PC-3 (cell line): ENCODE data around the gene CD48. TPM values are rescaled to one million over a fixed set of nuclear protein-coding genes. Genes with fewer than 3 reads are reported as not detected.

ENCODE experiments used
- ATAC-seq: fragments of 200-7000 bp; cut with Tn5 transposase; 2 replicates; pipeline ENCODE4 v1.9.1; 2020; ENCODE audit warnings: mild to moderate bottlenecking, moderate library complexity
- BruUV-seq: library from RNA; stranded (reverse); fragments of 400-500 nt; replicated peaks from 2 replicates; lab custom pipeline; 2021; lab: Mats Ljungman, UMichigan
- CTCF ChIA-PET: fragments of 300-600 bp; sonication (Branson Sonifier 250); formaldehyde crosslinking; loops from one replicate; lab custom pipeline; 2022; ENCODE audit warnings: antibody characterized with exemption; lab: Charles Lee
- POLR2A ChIA-PET: fragments of 300-600 bp; sonication (Branson Sonifier 250); formaldehyde crosslinking; loops from one replicate; lab custom pipeline; 2022; ENCODE audit warnings: antibody characterized with exemption; ENCODE audit not compliant: unreplicated experiment; lab: Charles Lee
- DNase-seq: peaks from one replicate; pipeline ENCODE4 v3.0.0-alpha.2; 2015
- H2AFZ ChIP-seq: fragments of 300-600 bp; sonication (generic); 2 replicates; pipeline ENCODE4 v1.6.0; 2016; ENCODE audit warnings: antibody characterized with exemption, low read length
- H3F3A ChIP-seq: fragments of 300-600 bp; sonication (generic); one replicate; pipeline ENCODE4 v1.6.0; 2017; ENCODE audit warnings: antibody characterized with exemption, low read length, control low read depth, mild to moderate bottlenecking; ENCODE audit not compliant: unreplicated experiment
- H3K27ac ChIP-seq: fragments of 300-600 bp; sonication (generic); 2 replicates; pipeline ENCODE4 v1.5.1; 2016; ENCODE audit warnings: mild to moderate bottlenecking, low read length
- H3K27me3 ChIP-seq: fragments of 300-600 bp; sonication (generic); 2 replicates; pipeline ENCODE4 v1.6.1; 2016; ENCODE audit warnings: low read length, mixed read lengths
- H3K36me3 ChIP-seq: fragments of 300-600 bp; sonication (generic); 2 replicates; pipeline ENCODE4 v1.6.1; 2016; ENCODE audit warnings: low read depth, mixed run types, low read length, mixed read lengths
- H3K4me1 ChIP-seq: fragments of 300-600 bp; sonication (generic); 2 replicates; pipeline ENCODE4 v1.5.1; 2016; ENCODE audit warnings: low read length; ENCODE audit not compliant: insufficient read depth
- H3K4me2 ChIP-seq: fragments of 300-600 bp; sonication (generic); 2 replicates; pipeline ENCODE4 v1.6.0; 2016; ENCODE audit warnings: low read length
- H3K4me3 ChIP-seq: fragments of 300-600 bp; sonication (generic); 2 replicates; pipeline ENCODE4 v1.5.1; 2016; ENCODE audit warnings: mild to moderate bottlenecking, low read length, mixed read lengths
- H3K79me2 ChIP-seq: fragments of 300-600 bp; sonication (generic); 2 replicates; pipeline ENCODE4 v1.6.1; 2017; ENCODE audit warnings: low read length, mixed read lengths
- H3K9ac ChIP-seq: fragments of 300-600 bp; sonication (generic); 2 replicates; pipeline ENCODE4 v1.6.0; 2016; ENCODE audit warnings: mild to moderate bottlenecking, low read length
- H3K9me2 ChIP-seq: fragments of 300-600 bp; sonication (generic); replicated peaks from 2 replicates; pipeline ENCODE4 v1.6.1; 2016; ENCODE audit warnings: mixed run types, low read length, mixed read lengths
- H3K9me3 ChIP-seq: fragments of 300-600 bp; sonication (generic); 2 replicates; pipeline ENCODE4 v1.6.1; 2016; ENCODE audit warnings: low read length, mixed read lengths
- H4K20me1 ChIP-seq: fragments of 300-600 bp; sonication (generic); 2 replicates; pipeline ENCODE4 v1.6.1; 2016; ENCODE audit warnings: low read length, mixed read lengths
- EZH2 ChIP-seq: fragments of 300-600 bp; sonication (generic); IDR thresholded peaks from one replicate; pipeline ENCODE4 v1.6.1; 2017; ENCODE audit warnings: antibody characterized with exemption, mild to moderate bottlenecking, low read length; ENCODE audit not compliant: unreplicated experiment
- EZH2phosphoT487 ChIP-seq: fragments of 300-600 bp; sonication (generic); IDR thresholded peaks from 2 replicates; pipeline ENCODE4 v1.6.1; 2018; ENCODE audit warnings: mild to moderate bottlenecking, antibody characterized with exemption, low read length, borderline replicate concordance
- intact Hi-C: fragments of 100-400 bp; cut with micrococcal nuclease; formaldehyde crosslinking; loops from 2 replicates; pipeline ENCODE4 v1.9.0; 2023
- total RNA-seq: library from RNA; depleted of rRNA; stranded (reverse); fragments of >200 nt; gene quantifications from 2 replicates; pipeline ENCODE4 v1.2.3, GENCODE V29; 2014
- TF ChIP-seq, protein P1 (sequence below): fragments of 300-600 bp; sonication (generic); conservative IDR thresholded peaks from 2 replicates; pipeline ENCODE4 v1.5.1; 2017; ENCODE audit warnings: antibody characterized with exemption, low read depth, mild to moderate bottlenecking, low read length

CD48 gene
- total RNA-seq, 1 experiment from 2014 or later = not detected

DNA sequence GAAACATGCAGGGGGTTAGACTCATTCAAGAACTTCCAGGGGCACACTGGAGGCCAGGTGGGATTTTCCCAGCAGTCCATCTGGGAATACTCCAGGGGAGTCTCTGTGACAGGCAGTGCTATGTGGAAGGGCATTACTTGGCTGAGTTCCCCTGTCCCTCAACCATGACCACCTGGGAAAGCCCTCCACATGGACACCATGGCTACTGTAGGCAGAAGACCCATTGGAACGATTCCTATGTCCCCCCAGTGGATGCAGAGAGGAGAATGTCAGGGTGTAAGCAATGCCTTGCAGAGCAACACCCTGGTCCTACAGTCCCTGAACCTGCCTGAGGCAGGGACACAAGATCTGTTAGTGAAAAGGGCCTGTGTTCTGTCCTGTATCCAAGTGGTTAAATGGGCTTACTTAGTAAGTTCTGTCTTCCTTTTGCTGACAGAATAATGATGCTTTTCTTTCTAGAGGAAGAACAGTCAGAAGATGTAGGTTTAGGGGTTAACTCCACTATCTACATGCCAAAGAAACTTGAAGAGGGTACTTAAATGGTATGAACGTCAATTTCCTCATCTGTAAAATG is 78.2 kb downstream of the CD48 start:
- ATAC-seq (no peak), DNase-seq (no peak)
- Histone ChIP-seq H3K9me2 (no peaks in the 10 kb centered on the region), H3F3A (no peaks in the 10 kb centered on the region), H2AFZ (no peak overlapping the region), H3K79me2 (no peaks in the 10 kb centered on the region), H3K9me3 (no peaks in the 10 kb centered on the region), H3K4me1 (no peaks in the 10 kb centered on the region), H4K20me1 (no peaks in the 10 kb centered on the region), H3K9ac (no peak overlapping the region), H3K27ac (no peak overlapping the region), H3K4me2 (no peak overlapping the region), H3K27me3 (peaks cover 96% of the 10 kb centered on the region), H3K4me3 (no peak overlapping the region), H3K36me3 (no peaks in the 10 kb centered on the region)
- no TSS peak for BruUV-seq
- intact Hi-C loops = no loop called here
- TF ChIP-seq EZH2phosphoT487 (no peak), EZH2 (no peak)
- TF ChIP-seq, protein P1, sequence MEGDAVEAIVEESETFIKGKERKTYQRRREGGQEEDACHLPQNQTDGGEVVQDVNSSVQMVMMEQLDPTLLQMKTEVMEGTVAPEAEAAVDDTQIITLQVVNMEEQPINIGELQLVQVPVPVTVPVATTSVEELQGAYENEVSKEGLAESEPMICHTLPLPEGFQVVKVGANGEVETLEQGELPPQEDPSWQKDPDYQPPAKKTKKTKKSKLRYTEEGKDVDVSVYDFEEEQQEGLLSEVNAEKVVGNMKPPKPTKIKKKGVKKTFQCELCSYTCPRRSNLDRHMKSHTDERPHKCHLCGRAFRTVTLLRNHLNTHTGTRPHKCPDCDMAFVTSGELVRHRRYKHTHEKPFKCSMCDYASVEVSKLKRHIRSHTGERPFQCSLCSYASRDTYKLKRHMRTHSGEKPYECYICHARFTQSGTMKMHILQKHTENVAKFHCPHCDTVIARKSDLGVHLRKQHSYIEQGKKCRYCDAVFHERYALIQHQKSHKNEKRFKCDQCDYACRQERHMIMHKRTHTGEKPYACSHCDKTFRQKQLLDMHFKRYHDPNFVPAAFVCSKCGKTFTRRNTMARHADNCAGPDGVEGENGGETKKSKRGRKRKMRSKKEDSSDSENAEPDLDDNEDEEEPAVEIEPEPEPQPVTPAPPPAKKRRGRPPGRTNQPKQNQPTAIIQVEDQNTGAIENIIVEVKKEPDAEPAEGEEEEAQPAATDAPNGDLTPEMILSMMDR = no peak
- POLR2A ChIA-PET = no interaction called here
- CTCF ChIA-PET = no interaction called here

DNA sequence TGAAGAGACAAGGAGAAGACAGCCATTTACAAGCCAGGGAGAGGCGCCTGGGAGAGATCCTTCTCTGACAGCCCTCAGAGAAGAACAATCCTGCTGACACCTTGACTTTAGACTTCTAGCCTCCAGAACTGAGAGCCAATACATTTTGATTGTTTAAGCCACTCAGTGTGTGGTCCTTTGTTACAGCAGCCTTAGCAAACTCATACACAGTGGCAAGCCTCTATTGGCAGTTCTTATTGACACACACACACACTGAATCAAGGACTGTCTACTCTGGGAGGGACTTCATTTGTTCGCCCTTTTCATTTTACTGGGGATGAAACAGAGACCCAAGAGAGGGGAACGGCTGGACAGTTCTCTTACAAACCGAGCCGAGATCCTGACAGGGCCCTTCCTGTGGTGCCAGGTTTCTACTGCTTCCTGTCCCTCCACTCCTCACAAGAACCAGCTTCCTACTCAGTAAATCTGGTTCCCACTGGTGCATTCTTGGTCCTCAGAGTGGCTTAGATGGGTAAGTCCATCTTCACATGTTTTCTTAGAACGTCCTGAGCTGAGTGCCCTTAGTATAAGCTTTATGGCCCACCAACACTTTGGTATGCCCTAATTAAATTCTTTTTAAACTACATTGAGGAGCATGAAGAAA is 79.5 kb downstream of the CD48 start:
- ChIA-PET CTCF (no interaction called here), POLR2A (no interaction called here)
- no peaks in the 10 kb centered on the region for H3K9me3 ChIP-seq
- H3K27ac ChIP-seq = no peak overlapping the region
- H3K9me2 ChIP-seq = no peaks in the 10 kb centered on the region
- H2AFZ ChIP-seq = no peak overlapping the region
- H3K4me1 ChIP-seq = no peaks in the 10 kb centered on the region
- H3K9ac ChIP-seq = no peak overlapping the region
- no peaks in the 10 kb centered on the region for H3K79me2 ChIP-seq
- H3K27me3 ChIP-seq = peaks cover 89% of the 10 kb centered on the region
- no TSS peak for BruUV-seq
- H3F3A ChIP-seq = no peaks in the 10 kb centered on the region
- TF ChIP-seq EZH2 (no peak), EZH2phosphoT487 (no peak)
- TF ChIP-seq, protein P1 = no peak
- no peak overlapping the region for H3K4me3 ChIP-seq
- H4K20me1 ChIP-seq = no peaks in the 10 kb centered on the region
- H3K36me3 ChIP-seq = no peaks in the 10 kb centered on the region
- DNase-seq (no peak), ATAC-seq (no peak)
- H3K4me2 ChIP-seq = no peak overlapping the region
- intact Hi-C loops = no loop called here
